WTC11 (cell line): ENCODE measurements around the gene UBE2D2. TPM values are rescaled to one million over a fixed set of nuclear protein-coding genes. Genes with fewer than 3 reads are reported as not detected.
"Not testable (repeated sequence)": the region's sequence is repeated elsewhere in the genome, so short reads cannot be mapped to it uniquely, and the experiment has no call there.

ENCODE experiments used
- ATAC-seq: fragments of 200-7000 bp; cut with Tn5 transposase; 2 replicates; pipeline ENCODE4 v1.10.0; 2021; ENCODE audit warnings: mild to moderate bottlenecking, moderate library complexity
- CTCF ChIA-PET: fragments of 300-600 bp; sonication (Branson Sonifier 250); formaldehyde crosslinking; loops from one replicate; lab custom pipeline; 2021; ENCODE audit warnings: antibody characterized with exemption; lab: Charles Lee
- POLR2A ChIA-PET: fragments of 350-600 bp; sonication (Branson Sonifier 250); formaldehyde crosslinking; loops from one replicate; lab custom pipeline; 2021; ENCODE audit warnings: antibody characterized with exemption; lab: Charles Lee
- DNase-seq: peaks from one replicate; pipeline ENCODE4 v3.0.0; 2021; ENCODE audit warnings: low spot score
- H3K27ac Mint-ChIP-seq: 2 replicates; pipeline ENCODE4 v1.8.0; 2021; ENCODE audit warnings: mixed read lengths
- H3K27me3 Mint-ChIP-seq: 2 replicates; pipeline ENCODE4 v1.8.0; 2021; ENCODE audit warnings: low read depth, mild to moderate bottlenecking, moderate library complexity, mixed read lengths
- H3K36me3 Mint-ChIP-seq: 2 replicates; pipeline ENCODE4 v1.8.0; 2021; ENCODE audit warnings: mixed read lengths
- H3K4me1 Mint-ChIP-seq: 2 replicates; pipeline ENCODE4 v1.8.0; 2022; ENCODE audit warnings: mixed read lengths
- H3K4me3 Mint-ChIP-seq: 2 replicates; pipeline ENCODE4 v1.8.0; 2021; ENCODE audit warnings: mild to moderate bottlenecking, moderate library complexity, mixed read lengths
- H3K9me3 Mint-ChIP-seq: 2 replicates; pipeline ENCODE4 v1.8.0; 2021; ENCODE audit warnings: mixed read lengths
- FOXP4 ChIP-seq: sonication (generic); formaldehyde crosslinking; IDR thresholded peaks from 2 replicates; pipeline ENCODE4 v1.8.0; 2022; ENCODE audit warnings: mild to moderate bottlenecking, missing genetic modification reagents
- NFE2L1 ChIP-seq: sonication (generic); formaldehyde crosslinking; IDR thresholded peaks from 2 replicates; pipeline ENCODE4 v1.8.1; 2023; ENCODE audit warnings: missing genetic modification reagents
- NFYB ChIP-seq: sonication (generic); formaldehyde crosslinking; conservative IDR thresholded peaks from 2 replicates; pipeline ENCODE4 v1.8.0; 2022; ENCODE audit warnings: low read depth, missing genetic modification reagents
- SMAD3 ChIP-seq: sonication (generic); formaldehyde crosslinking; IDR thresholded peaks from 2 replicates; pipeline ENCODE4 v1.8.0; 2022; ENCODE audit warnings: missing genetic modification reagents, mild to moderate bottlenecking, borderline replicate concordance
- SMAD4 ChIP-seq: sonication (generic); formaldehyde crosslinking; IDR thresholded peaks from 2 replicates; pipeline ENCODE4 v1.8.0; 2022; ENCODE audit warnings: mild to moderate bottlenecking, missing genetic modification reagents
- TCF7 ChIP-seq: sonication (generic); formaldehyde crosslinking; IDR thresholded peaks from 2 replicates; pipeline ENCODE4 v1.8.0; 2022; ENCODE audit warnings: mild to moderate bottlenecking, low read depth, missing genetic modification reagents, moderate library complexity
- ZNF416 ChIP-seq: fragments of 250-450 bp; sonication (Bioruptor Pico); IDR thresholded peaks from 2 replicates; pipeline ENCODE4 v1.9.0; 2021; ENCODE audit warnings: mild to moderate bottlenecking, inconsistent platforms
- ZNF425 ChIP-seq: fragments of 250-450 bp; sonication (Bioruptor Pico); conservative IDR thresholded peaks from 2 replicates; pipeline ENCODE4 v1.9.0; 2021; ENCODE audit warnings: mild to moderate bottlenecking
- total RNA-seq: library from RNA; stranded (reverse); gene quantifications from 3 replicates; pipeline ENCODE4 v1.2.3, GENCODE V29; 2021
- TF ChIP-seq, protein P1 (sequence below): sonication (generic); formaldehyde crosslinking; IDR thresholded peaks from 2 replicates; pipeline ENCODE4 v1.8.0; 2023; ENCODE audit warnings: missing genetic modification reagents, mild to moderate bottlenecking, borderline replicate concordance
- TF ChIP-seq, protein P2 (sequence below): sonication (generic); formaldehyde crosslinking; IDR thresholded peaks from 2 replicates; pipeline ENCODE4 v1.8.0; 2022; ENCODE audit warnings: mild to moderate bottlenecking, missing genetic modification reagents
- TF ChIP-seq, protein P3 (sequence below): sonication (generic); formaldehyde crosslinking; IDR thresholded peaks from 2 replicates; pipeline ENCODE4 v1.8.1; 2022; ENCODE audit warnings: mild to moderate bottlenecking, missing genetic modification reagents, moderate library complexity, borderline replicate concordance

UBE2D2 gene
- total RNA-seq, 1 experiment from 2014 or later = 183 TPM

GRCh38 chr5:139549162-139549894, 11.8 kb upstream of the UBE2D2 start:
- CTCF ChIA-PET = no interaction called here
- Mint-ChIP-seq H3K36me3 (peaks cover 17% of the 10 kb centered on the region), H3K27ac (no peak overlapping the region), H3K9me3 (peaks cover 19% of the 10 kb centered on the region), H3K4me3 (no peak overlapping the region), H3K4me1 (peaks cover 1% of the 10 kb centered on the region; the same call in 1 of the 2 replicates), H3K27me3 (no peaks in the 10 kb centered on the region; the same call in 1 of the 2 replicates)
- TF ChIP-seq SMAD3 (CRISPR knock-in tag) = no peak
- no peak for DNase-seq
- no peak for ATAC-seq
- POLR2A ChIA-PET = no interaction called here

GRCh38 chr5:139550051-139550872, 10.9 kb upstream of the UBE2D2 start:
- TF ChIP-seq NFYB = peak; percentile 43
- H3K4me3 Mint-ChIP-seq, DNase-seq, H3K4me1 Mint-ChIP-seq, ATAC-seq, CTCF ChIA-PET, H3K27me3 Mint-ChIP-seq, H3K27ac Mint-ChIP-seq, POLR2A ChIA-PET: not testable (repeated sequence)
- H3K9me3 Mint-ChIP-seq = peaks cover 19% of the 10 kb centered on the region
- H3K36me3 Mint-ChIP-seq = peaks cover 17% of the 10 kb centered on the region

DNA sequence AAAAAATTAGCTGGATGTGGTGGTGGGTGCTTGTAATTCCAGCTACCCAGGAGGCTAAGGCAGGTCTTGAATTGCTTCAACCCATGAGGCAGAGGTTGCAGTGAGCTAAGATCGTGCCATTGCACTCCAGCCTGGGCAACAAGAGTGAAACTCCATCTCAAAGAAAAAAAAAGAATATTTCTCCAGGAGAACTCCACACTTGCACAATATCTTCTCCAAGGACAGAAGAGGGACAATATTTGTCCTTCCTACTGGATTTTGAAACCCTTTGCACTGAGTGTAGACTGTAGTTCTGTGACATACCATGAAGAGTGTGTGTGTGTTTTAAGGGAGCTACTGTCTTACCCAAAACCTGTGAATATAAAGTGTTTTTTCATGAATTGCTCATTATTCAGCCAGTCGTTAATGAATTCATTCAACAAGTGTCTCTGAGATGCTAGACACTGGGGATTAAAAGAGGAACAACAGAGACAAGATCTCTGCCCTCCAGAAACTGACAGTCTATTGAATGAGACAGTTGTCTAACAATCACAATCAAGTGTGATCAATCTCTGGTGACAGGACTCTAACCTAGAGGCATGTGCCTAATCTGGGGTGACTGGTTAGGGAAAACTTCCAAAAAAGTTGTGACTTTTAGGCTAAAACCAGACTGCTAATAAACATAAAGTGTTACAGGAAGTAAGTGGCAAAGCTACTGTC, 9.8 kb upstream of the UBE2D2 start:
- CTCF ChIA-PET = no interaction called here

More for the DNA sequence above, 9.8 kb upstream of the UBE2D2 start:
- H3K4me3 Mint-ChIP-seq = no peak overlapping the region
- H3K27me3 Mint-ChIP-seq = no peaks in the 10 kb centered on the region; the same call in 1 of the 2 replicates
- peaks cover 17% of the 10 kb centered on the region for H3K36me3 Mint-ChIP-seq
- no peak for ATAC-seq
- POLR2A ChIA-PET = interaction anchor here (1.6 kb wide), 1 partner anchor 10 kb away, joined by 4 read pairs; the partner anchor contains the start of gene UBE2D2
- H3K9me3 Mint-ChIP-seq = peaks cover 19% of the 10 kb centered on the region
- no peaks in the 10 kb centered on the region for H3K4me1 Mint-ChIP-seq
- DNase-seq = no peak
- TF ChIP-seq, protein P1, sequence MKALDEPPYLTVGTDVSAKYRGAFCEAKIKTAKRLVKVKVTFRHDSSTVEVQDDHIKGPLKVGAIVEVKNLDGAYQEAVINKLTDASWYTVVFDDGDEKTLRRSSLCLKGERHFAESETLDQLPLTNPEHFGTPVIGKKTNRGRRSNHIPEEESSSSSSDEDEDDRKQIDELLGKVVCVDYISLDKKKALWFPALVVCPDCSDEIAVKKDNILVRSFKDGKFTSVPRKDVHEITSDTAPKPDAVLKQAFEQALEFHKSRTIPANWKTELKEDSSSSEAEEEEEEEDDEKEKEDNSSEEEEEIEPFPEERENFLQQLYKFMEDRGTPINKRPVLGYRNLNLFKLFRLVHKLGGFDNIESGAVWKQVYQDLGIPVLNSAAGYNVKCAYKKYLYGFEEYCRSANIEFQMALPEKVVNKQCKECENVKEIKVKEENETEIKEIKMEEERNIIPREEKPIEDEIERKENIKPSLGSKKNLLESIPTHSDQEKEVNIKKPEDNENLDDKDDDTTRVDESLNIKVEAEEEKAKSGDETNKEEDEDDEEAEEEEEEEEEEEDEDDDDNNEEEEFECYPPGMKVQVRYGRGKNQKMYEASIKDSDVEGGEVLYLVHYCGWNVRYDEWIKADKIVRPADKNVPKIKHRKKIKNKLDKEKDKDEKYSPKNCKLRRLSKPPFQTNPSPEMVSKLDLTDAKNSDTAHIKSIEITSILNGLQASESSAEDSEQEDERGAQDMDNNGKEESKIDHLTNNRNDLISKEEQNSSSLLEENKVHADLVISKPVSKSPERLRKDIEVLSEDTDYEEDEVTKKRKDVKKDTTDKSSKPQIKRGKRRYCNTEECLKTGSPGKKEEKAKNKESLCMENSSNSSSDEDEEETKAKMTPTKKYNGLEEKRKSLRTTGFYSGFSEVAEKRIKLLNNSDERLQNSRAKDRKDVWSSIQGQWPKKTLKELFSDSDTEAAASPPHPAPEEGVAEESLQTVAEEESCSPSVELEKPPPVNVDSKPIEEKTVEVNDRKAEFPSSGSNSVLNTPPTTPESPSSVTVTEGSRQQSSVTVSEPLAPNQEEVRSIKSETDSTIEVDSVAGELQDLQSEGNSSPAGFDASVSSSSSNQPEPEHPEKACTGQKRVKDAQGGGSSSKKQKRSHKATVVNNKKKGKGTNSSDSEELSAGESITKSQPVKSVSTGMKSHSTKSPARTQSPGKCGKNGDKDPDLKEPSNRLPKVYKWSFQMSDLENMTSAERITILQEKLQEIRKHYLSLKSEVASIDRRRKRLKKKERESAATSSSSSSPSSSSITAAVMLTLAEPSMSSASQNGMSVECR (CRISPR knock-in tag) = no peak
- TF ChIP-seq TCF7 (no peak), NFE2L1 (CRISPR knock-in tag) (no peak), FOXP4 (CRISPR knock-in tag) (no peak), ZNF425 (CRISPR knock-in tag) (no peak), ZNF416 (CRISPR knock-in tag) (no peak), SMAD4 (no peak)
- TF ChIP-seq, protein P2, sequence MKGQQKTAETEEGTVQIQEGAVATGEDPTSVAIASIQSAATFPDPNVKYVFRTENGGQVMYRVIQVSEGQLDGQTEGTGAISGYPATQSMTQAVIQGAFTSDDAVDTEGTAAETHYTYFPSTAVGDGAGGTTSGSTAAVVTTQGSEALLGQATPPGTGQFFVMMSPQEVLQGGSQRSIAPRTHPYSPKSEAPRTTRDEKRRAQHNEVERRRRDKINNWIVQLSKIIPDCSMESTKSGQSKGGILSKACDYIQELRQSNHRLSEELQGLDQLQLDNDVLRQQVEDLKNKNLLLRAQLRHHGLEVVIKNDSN (CRISPR knock-in tag) = no peak
- TF ChIP-seq, protein P3, sequence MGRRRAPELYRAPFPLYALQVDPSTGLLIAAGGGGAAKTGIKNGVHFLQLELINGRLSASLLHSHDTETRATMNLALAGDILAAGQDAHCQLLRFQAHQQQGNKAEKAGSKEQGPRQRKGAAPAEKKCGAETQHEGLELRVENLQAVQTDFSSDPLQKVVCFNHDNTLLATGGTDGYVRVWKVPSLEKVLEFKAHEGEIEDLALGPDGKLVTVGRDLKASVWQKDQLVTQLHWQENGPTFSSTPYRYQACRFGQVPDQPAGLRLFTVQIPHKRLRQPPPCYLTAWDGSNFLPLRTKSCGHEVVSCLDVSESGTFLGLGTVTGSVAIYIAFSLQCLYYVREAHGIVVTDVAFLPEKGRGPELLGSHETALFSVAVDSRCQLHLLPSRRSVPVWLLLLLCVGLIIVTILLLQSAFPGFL = no peak
- no peak overlapping the region for H3K27ac Mint-ChIP-seq
